ENCODE data around the gene WDR72. TPM values are rescaled to one million over a fixed set of nuclear protein-coding genes. Genes with fewer than 3 reads are reported as not detected.

Gene WDR72
- total RNA-seq, 1 donor: 12.7 TPM

- no peak for DNase-seq (ENCODE audit: low read depth in 2 of 3, low spot score in 2 of 3)
Measured at GRCh38 chr15:53472210-53472609, 287.3 kb downstream of the WDR72 start.

DNA sequence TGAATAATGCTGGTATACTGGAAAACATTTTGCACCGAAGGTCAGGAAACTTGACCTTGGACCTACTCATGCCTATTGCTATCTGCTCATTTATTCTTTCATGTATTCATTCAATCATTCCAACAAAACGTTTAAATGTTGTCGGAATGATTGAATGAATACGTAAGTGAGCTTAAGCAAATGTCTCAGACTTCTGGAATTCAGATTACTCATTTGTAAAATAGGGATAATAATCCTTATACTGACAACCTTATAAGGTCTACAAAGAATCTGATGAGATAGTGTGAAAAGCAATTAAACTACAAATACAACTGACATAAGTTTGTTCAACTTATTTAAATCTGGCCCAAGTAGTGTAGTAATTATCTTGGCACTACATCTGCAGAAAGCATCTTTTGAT is 288.7 kb downstream of the WDR72 start:
- DNase-seq (ENCODE audit: low read depth in 2 of 3, low spot score in 2 of 3): no peak

GRCh38 chr15:53469422-53469821 is 290.0 kb downstream of the WDR72 start:
- DNase-seq (ENCODE audit: low read depth in 2 of 3, low spot score in 2 of 3): no peak

Small RNA genes lying within 50 kb of the gene (small RNA-seq; reads per million reads assigned to genes)
- gene RNU2-53P (not detected), gene RNU6-449P (not detected)

Other genes starting within 250 kb of the WDR72 start
- under 0.01 TPM for gene UNC13C, start 218.8 kb upstream of the WDR72 start, total RNA-seq